Measurements from ENCODE around the gene PTP4A2. TPM values are rescaled to one million over a fixed set of nuclear protein-coding genes. Genes with fewer than 3 reads are reported as not detected.

The PTP4A2 gene
- polyA plus RNA-seq, 1 of the 3 experiments (the other 2 are of a cell fraction): 41.7 TPM

DNA sequence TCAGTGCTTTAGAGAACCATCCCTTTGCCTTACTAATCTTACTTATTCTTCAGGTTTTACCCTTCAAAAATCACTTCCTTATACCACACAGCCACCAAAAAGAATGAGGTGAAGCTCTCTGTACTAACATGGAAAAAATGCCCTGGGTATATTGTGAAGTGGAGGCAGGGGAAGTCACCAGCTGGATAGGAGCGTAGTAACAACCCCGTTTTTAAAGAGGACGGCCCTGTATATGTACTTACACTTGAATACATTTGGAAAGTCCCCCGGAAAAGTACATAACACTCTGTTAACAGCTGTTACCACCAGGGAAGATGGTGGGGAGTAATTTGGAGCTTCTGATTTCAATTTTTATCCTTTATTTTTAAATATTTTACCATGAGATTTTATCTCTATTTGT is 47.3 kb upstream of the PTP4A2 start:
- H3K9me3 ChIP-seq: no peaks in the 10 kb centered on the region
- H2AFZ ChIP-seq (ENCODE audit: low read depth): peak overlapping the region; percentile 33
- H4K20me1 ChIP-seq (ENCODE audit: insufficient read depth): no peaks in the 10 kb centered on the region
- no peaks in the 10 kb centered on the region for H3K79me2 ChIP-seq (ENCODE audit: insufficient read depth)
- H3K27me3 ChIP-seq (ENCODE audit: insufficient read depth): no peaks in the 10 kb centered on the region
- H3K4me1 ChIP-seq (ENCODE audit: control insufficient read depth in 1 of 2, insufficient read depth in 2 of 2, low read depth in 1 of 2, low read length in 1 of 2): peaks cover 8 to 15% of the 10 kb centered on the region in 2 experiments; a peak in 1 of 4 replicates
- H3K4me3 ChIP-seq (ENCODE audit: low read depth in 2 of 2, low read length in 1 of 2): no peak overlapping the region
- no peaks in the 10 kb centered on the region for H3K36me3 ChIP-seq (replicated peaks in 1 of 2; ENCODE audit: control insufficient read depth in 1 of 2, insufficient read depth in 2 of 2, low read length in 1 of 2)
- peaks cover 6% of the 10 kb centered on the region for H3F3A ChIP-seq (replicated peaks; ENCODE audit: insufficient read depth)
- WGBS (ENCODE audit: low lambda C conversion rate): 87% methylated on average over 4 of the region's 4 CpGs
- no peak overlapping the region for H3K4me2 ChIP-seq
- no peak overlapping the region for H3K9ac ChIP-seq
- H3K9me2 ChIP-seq: no peaks in the 10 kb centered on the region
- ChIA-PET CTCF (interaction anchor here (0.6 to 1.2 kb wide), 3 partner anchors 11 to 54 kb away, joined by 3 to 9 read pairs (median 3); no protein-coding TSS in a partner anchor), POLR2A (no interaction called here)
- TF ChIP-seq FOXM1 (IDR thresholded peaks at IDR 0.05; ENCODE audit: low read depth) (no peak), SMC3 (IDR thresholded peaks at IDR 0.05; ENCODE audit: low read depth, low read length) (no peak), GABPA (IDR thresholded peaks at IDR 0.05; ENCODE audit: low read depth) (no peak), GATA2 (CRISPR knock-in tag; IDR thresholded peaks at IDR 0.05) (no peak), SIN3A (IDR thresholded peaks at IDR 0.05; ENCODE audit: borderline replicate concordance, low read depth, low read length) (no peak), RCOR1 (IDR thresholded peaks at IDR 0.05; ENCODE audit: low read length) (no peak), YY1 (IDR thresholded peaks at IDR 0.05; ENCODE audit: low read depth) (no peak), JUND (IDR thresholded peaks at IDR 0.05) (no peak), TEAD4 (IDR thresholded peaks at IDR 0.05; ENCODE audit: borderline replicate concordance, insufficient read depth) (no peak), CHD2 (IDR thresholded peaks at IDR 0.05; ENCODE audit: low read length, partially characterized antibody) (no peak), TCF12 (IDR thresholded peaks at IDR 0.05) (no peak), IRF3 (IDR thresholded peaks at IDR 0.05; ENCODE audit: low read depth, low read length) (no peak), USF1 (IDR thresholded peaks at IDR 0.05; ENCODE audit: borderline replicate concordance, low read depth) (no peak), CTCF (IDR thresholded peaks at IDR 0.05) (no peak), ELF1 (IDR thresholded peaks at IDR 0.05) (no peak)
- TF ChIP-seq, protein P1, sequence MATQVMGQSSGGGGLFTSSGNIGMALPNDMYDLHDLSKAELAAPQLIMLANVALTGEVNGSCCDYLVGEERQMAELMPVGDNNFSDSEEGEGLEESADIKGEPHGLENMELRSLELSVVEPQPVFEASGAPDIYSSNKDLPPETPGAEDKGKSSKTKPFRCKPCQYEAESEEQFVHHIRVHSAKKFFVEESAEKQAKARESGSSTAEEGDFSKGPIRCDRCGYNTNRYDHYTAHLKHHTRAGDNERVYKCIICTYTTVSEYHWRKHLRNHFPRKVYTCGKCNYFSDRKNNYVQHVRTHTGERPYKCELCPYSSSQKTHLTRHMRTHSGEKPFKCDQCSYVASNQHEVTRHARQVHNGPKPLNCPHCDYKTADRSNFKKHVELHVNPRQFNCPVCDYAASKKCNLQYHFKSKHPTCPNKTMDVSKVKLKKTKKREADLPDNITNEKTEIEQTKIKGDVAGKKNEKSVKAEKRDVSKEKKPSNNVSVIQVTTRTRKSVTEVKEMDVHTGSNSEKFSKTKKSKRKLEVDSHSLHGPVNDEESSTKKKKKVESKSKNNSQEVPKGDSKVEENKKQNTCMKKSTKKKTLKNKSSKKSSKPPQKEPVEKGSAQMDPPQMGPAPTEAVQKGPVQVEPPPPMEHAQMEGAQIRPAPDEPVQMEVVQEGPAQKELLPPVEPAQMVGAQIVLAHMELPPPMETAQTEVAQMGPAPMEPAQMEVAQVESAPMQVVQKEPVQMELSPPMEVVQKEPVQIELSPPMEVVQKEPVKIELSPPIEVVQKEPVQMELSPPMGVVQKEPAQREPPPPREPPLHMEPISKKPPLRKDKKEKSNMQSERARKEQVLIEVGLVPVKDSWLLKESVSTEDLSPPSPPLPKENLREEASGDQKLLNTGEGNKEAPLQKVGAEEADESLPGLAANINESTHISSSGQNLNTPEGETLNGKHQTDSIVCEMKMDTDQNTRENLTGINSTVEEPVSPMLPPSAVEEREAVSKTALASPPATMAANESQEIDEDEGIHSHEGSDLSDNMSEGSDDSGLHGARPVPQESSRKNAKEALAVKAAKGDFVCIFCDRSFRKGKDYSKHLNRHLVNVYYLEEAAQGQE (IDR thresholded peaks at IDR 0.05; ENCODE audit: low read depth, low read length): no peak
- TF ChIP-seq, protein P2, sequence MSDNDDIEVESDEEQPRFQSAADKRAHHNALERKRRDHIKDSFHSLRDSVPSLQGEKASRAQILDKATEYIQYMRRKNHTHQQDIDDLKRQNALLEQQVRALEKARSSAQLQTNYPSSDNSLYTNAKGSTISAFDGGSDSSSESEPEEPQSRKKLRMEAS (IDR thresholded peaks at IDR 0.05; ENCODE audit: low read depth): no peak
- no peak for DNase-seq
- H3K27ac ChIP-seq (ENCODE audit: low read depth in 2 of 2, low read length in 1 of 2): peak overlapping the region; percentile 3 to 8; a peak in 1 of 4 replicates

Data from SK-N-SH (cell line).